ENCODE measurements around the gene TMEM181. TPM values are rescaled to one million over a fixed set of nuclear protein-coding genes. Genes with fewer than 3 reads are reported as not detected.

Gene TMEM181
- polyA plus RNA-seq, 2 of the 4 experiments (the other 2 are of a cell fraction) = 11.6 to 21.1 TPM

DNA sequence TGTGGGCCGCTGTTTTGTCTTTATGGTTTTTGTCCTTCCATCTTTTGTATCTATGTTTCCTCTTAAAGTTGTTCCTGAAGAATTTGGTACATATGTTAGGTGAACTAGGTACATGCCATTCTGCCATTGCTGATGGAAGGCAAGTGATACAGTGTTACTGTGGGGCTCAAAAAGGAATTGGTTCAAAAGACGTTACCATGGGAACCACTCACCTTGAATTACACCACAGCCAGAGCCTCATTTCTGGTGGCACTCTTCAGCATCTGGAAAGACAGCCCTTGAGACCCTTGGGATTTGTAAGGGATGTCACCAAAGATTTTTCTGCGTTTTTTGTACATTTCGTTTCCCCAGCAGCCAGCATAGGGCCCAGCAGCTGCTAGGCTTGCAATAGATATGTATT is 31.9 kb downstream of the TMEM181 start:
- ATAC-seq = no peak
- POLR2A ChIA-PET = no interaction called here
- Histone ChIP-seq H3K4me2 (no peak overlapping the region), H3K4me3 (no peak overlapping the region), H3K27ac (no peak overlapping the region), H3K4me1 (no peaks in the 10 kb centered on the region), H3K9me3 (no peaks in the 10 kb centered on the region)
- FAIRE-seq = no peak
- no peak for DNase-seq (ENCODE audit: low read depth in 1 of 2, low spot score in 1 of 2)
- TF ChIP-seq ZSCAN20 (CRISPR knock-in tag; IDR thresholded peaks at IDR 0.05) = no peak
- TF ChIP-seq POLR2A (IDR thresholded peaks at IDR 0.05; ENCODE audit: low read length) = no peak
- TF ChIP-seq JUN (IDR thresholded peaks at IDR 0.05) = no peak
- no peak for TF ChIP-seq RCOR1 (IDR thresholded peaks at IDR 0.05; ENCODE audit: low read depth, low read length)
- WGBS (ENCODE audit: missing lambda C conversion rate) = 88% methylated on average over 4 of the region's 4 CpGs
- CTCF ChIA-PET = interaction anchor here (0.9 to 1.6 kb wide), 2 partner anchors 19 to 371 kb away, joined by 3 to 5 read pairs; no protein-coding TSS in a partner anchor

DNA sequence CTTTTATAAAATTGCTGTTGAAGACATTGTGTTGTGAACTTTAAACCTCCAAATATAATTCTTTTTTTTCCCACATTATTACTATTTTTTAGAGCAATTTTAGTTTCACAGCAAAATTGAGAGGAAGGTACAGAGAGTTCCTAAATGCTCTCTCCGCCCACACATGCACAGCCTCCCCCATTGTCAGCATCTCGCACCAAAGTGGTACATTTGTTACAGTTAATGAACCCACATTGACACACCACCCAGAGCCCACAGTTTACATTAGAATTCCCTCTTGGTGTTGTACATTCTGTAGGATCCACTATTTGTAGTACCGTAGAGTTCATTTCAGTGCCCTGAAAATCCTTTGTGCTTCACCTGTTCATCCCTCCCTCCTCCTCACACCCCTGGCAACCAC is 33.8 kb downstream of the TMEM181 start:
- no peaks in the 10 kb centered on the region for H3K9me3 ChIP-seq
- FAIRE-seq (no peak), DNase-seq (ENCODE audit: low read depth in 1 of 2, low spot score in 1 of 2) (no peak), ATAC-seq (no peak)
- ChIA-PET POLR2A (no interaction called here), CTCF (interaction anchor here (0.6 to 2.1 kb wide), 4 partner anchors 15 to 379 kb away, joined by 3 to 5 read pairs (median 4); no protein-coding TSS in a partner anchor)
- no peak overlapping the region for H3K27ac ChIP-seq
- H3K4me1 ChIP-seq = no peaks in the 10 kb centered on the region
- 94% methylated on average over 3 of the region's 3 CpGs for WGBS (ENCODE audit: missing lambda C conversion rate)
- no peak overlapping the region for H3K4me3 ChIP-seq
- H3K4me2 ChIP-seq = no peak overlapping the region
- TF ChIP-seq, protein P1, sequence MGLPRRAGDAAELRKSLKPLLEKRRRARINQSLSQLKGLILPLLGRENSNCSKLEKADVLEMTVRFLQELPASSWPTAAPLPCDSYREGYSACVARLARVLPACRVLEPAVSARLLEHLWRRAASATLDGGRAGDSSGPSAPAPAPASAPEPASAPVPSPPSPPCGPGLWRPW (IDR thresholded peaks at IDR 0.05) = no peak
- no peak for TF ChIP-seq POLR2A (IDR thresholded peaks at IDR 0.05; ENCODE audit: low read length)

- TF ChIP-seq JUNB (IDR thresholded peaks at IDR 0.05) (no peak), ZFP36 (IDR thresholded peaks at IDR 0.05; ENCODE audit: borderline replicate concordance, partially characterized antibody) (no peak), MAX (IDR thresholded peaks at IDR 0.05) (no peak), PBX3 (IDR thresholded peaks at IDR 0.05) (no peak), SREBF2 (IDR thresholded peaks at IDR 0.05) (no peak), CEBPB (IDR thresholded peaks at IDR 0.05) (no peak), POLR2AphosphoS2 (conservative IDR thresholded peaks at IDR 0.05; ENCODE audit: low read length) (no peak), E2F6 (IDR thresholded peaks at IDR 0.05; ENCODE audit: borderline replicate concordance, low read depth) (no peak), ZNF302 (CRISPR knock-in tag; IDR thresholded peaks at IDR 0.05) (no peak)
- TF ChIP-seq, protein P1 (IDR thresholded peaks at IDR 0.05) = no peak
- FAIRE-seq (no peak), ATAC-seq (peak in 1 of 2 experiments; percentile 46; a peak in 1 of 6 replicates), DNase-seq (ENCODE audit: low read depth in 1 of 2, low spot score in 1 of 2) (no peak)
- POLR2A ChIA-PET = no interaction called here
- CTCF ChIA-PET = interaction anchor here (1.2 to 2.9 kb wide), 4 partner anchors 10 to 381 kb away, joined by 3 to 10 read pairs (median 6); no protein-coding TSS in a partner anchor
- no peaks in the 10 kb centered on the region for H3K4me1 ChIP-seq
- no peak overlapping the region for H3K27ac ChIP-seq
- H3K9me3 ChIP-seq = no peaks in the 10 kb centered on the region
- H3K4me3 ChIP-seq = no peak overlapping the region
- no peak overlapping the region for H3K4me2 ChIP-seq
- WGBS (ENCODE audit: missing lambda C conversion rate) = 92% methylated on average over 5 of the region's 5 CpGs
Measured at GRCh38 chr6:158595223-158595622, 35.3 kb downstream of the TMEM181 start.

DNA sequence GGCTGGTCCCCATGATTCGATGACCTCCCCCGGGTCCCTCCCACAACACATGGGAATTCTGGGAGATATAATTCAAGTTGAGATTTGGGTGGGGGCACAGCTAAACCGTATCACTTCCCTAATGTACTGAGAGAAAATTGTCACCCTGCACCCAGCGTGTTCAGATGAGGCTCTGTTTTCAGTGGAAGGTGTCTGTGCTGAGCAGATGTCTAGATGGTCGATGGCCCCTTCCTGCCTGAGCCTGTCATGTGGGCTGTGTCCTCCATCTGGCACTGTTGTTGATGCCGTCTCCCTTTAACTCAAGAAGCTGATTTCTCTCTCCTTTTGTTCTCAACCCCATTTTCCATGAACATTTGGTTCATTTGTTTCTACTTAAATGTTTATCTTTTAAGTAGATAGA is 37.0 kb downstream of the TMEM181 start:
- ATAC-seq = no peak
- no peak overlapping the region for H3K4me3 ChIP-seq
- H3K27ac ChIP-seq = no peak overlapping the region
- TF ChIP-seq, protein P2, sequence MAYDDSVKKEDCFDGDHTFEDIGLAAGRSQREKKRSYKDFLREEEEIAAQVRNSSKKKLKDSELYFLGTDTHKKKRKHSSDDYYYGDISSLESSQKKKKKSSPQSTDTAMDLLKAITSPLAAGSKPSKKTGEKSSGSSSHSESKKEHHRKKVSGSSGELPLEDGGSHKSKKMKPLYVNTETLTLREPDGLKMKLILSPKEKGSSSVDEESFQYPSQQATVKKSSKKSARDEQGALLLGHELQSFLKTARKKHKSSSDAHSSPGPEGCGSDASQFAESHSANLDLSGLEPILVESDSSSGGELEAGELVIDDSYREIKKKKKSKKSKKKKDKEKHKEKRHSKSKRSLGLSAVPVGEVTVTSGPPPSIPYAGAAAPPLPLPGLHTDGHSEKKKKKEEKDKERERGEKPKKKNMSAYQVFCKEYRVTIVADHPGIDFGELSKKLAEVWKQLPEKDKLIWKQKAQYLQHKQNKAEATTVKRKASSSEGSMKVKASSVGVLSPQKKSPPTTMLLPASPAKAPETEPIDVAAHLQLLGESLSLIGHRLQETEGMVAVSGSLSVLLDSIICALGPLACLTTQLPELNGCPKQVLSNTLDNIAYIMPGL (CRISPR knock-in tag; IDR thresholded peaks at IDR 0.05; ENCODE audit: borderline replicate concordance) = no peak
- DNase-seq (ENCODE audit: low read depth in 1 of 2, low spot score in 1 of 2) = no peak
- 81% methylated on average over 6 of the region's 6 CpGs for WGBS (ENCODE audit: missing lambda C conversion rate)
- H3K4me2 ChIP-seq = no peak overlapping the region
- CTCF ChIA-PET = interaction anchor here (2.9 kb wide), 2 partner anchors 8 to 375 kb away, joined by 9 to 10 read pairs; no protein-coding TSS in a partner anchor
- no peaks in the 10 kb centered on the region for H3K9me3 ChIP-seq
- POLR2A ChIA-PET = no interaction called here
- no peaks in the 10 kb centered on the region for H3K4me1 ChIP-seq
- FAIRE-seq = no peak
